ENCODE data around the gene NUP42. TPM values are rescaled to one million over a fixed set of nuclear protein-coding genes. Genes with fewer than 3 reads are reported as not detected.
A peak's percentile ranks its signal among the peaks of the same experiment; 100 is the strongest.

NUP42 gene
- total RNA-seq, 2 donors from 2014 or later, result 24.7 to 48.1 TPM

GRCh38 chr7:23235813-23236221, 54.0 kb downstream of the NUP42 start:
- H3K9me3 Mint-ChIP-seq, result no peaks in the 10 kb centered on the region
- H3K4me1 Mint-ChIP-seq, result no peaks in the 10 kb centered on the region
- ATAC-seq (replicated peaks), result no peak
- H3K36me3 Mint-ChIP-seq (ENCODE audit: low read depth), result no peaks in the 10 kb centered on the region
- no peaks in the 10 kb centered on the region for H3K27me3 Mint-ChIP-seq
- no peak overlapping the region for H3K4me3 Mint-ChIP-seq
- H3K27ac Mint-ChIP-seq, result no peak overlapping the region

GRCh38 chr7:23237000-23237399, 55.2 kb downstream of the NUP42 start:
- ATAC-seq (replicated peaks), result no peak
- Mint-ChIP-seq H3K4me3 (no peak overlapping the region), H3K27ac (no peak overlapping the region), H3K27me3 (no peaks in the 10 kb centered on the region), H3K4me1 (no peaks in the 10 kb centered on the region), H3K9me3 (no peaks in the 10 kb centered on the region), H3K36me3 (ENCODE audit: low read depth) (no peaks in the 10 kb centered on the region)

GRCh38 chr7:23238983-23239652, 57.3 kb downstream of the NUP42 start:
- Mint-ChIP-seq H3K27me3 (peaks cover 7% of the 10 kb centered on the region), H3K4me1 (no peaks in the 10 kb centered on the region), H3K9me3 (no peaks in the 10 kb centered on the region), H3K4me3 (no peak overlapping the region), H3K36me3 (ENCODE audit: low read depth) (no peaks in the 10 kb centered on the region), H3K27ac (no peak overlapping the region)
- ATAC-seq (replicated peaks), result no peak

- no peak for ATAC-seq (replicated peaks)
- Mint-ChIP-seq H3K9me3 (no peaks in the 10 kb centered on the region), H3K27ac (no peak overlapping the region)
Measured at GRCh38 chr7:23239698-23240097, 57.9 kb downstream of the NUP42 start.

GRCh38 chr7:23242321-23242720, 60.5 kb downstream of the NUP42 start:
- peaks cover 29% of the 10 kb centered on the region for H3K27me3 Mint-ChIP-seq
- H3K9me3 Mint-ChIP-seq, result no peaks in the 10 kb centered on the region
- ATAC-seq (replicated peaks), result peak; percentile 70
- H3K4me1 Mint-ChIP-seq, result no peaks in the 10 kb centered on the region
- no peaks in the 10 kb centered on the region for H3K36me3 Mint-ChIP-seq (ENCODE audit: low read depth)
- no peak overlapping the region for H3K27ac Mint-ChIP-seq
- no peak overlapping the region for H3K4me3 Mint-ChIP-seq

More at GRCh38 chr7:23239698-23240097, 57.9 kb downstream of the NUP42 start:
- Mint-ChIP-seq H3K27me3 (peaks cover 13% of the 10 kb centered on the region), H3K36me3 (ENCODE audit: low read depth) (no peaks in the 10 kb centered on the region), H3K4me3 (no peak overlapping the region), H3K4me1 (no peaks in the 10 kb centered on the region)

GRCh38 chr7:23242935-23243334, 61.1 kb downstream of the NUP42 start:
- H3K4me1 Mint-ChIP-seq, result no peaks in the 10 kb centered on the region
- H3K36me3 Mint-ChIP-seq (ENCODE audit: low read depth), result no peaks in the 10 kb centered on the region
- no peak overlapping the region for H3K27ac Mint-ChIP-seq
- no peak for ATAC-seq (replicated peaks)
- H3K27me3 Mint-ChIP-seq, result peaks cover 31% of the 10 kb centered on the region
- H3K9me3 Mint-ChIP-seq, result no peaks in the 10 kb centered on the region
- no peak overlapping the region for H3K4me3 Mint-ChIP-seq

GRCh38 chr7:23246555-23246954, 64.7 kb downstream of the NUP42 start, which contains the start of gene GPNMB:
TSS of gene GPNMB (plus strand) at chr7:23246775. CDS start at chr7:23246858, 83 bp downstream.
- no peak for ATAC-seq (replicated peaks)
- Mint-ChIP-seq H3K27ac (no peak within 1 kb of the TSS), H3K4me1 (no peaks in the 10 kb centered on the region), H3K36me3 (ENCODE audit: low read depth) (no peaks in the 10 kb centered on the region), H3K27me3 (peaks cover 57% of the 10 kb centered on the region), H3K4me3 (no peak within 1 kb of the TSS), H3K9me3 (peaks cover 4% of the 10 kb centered on the region)

GRCh38 chr7:23247046-23247602, 65.3 kb downstream of the NUP42 start:
- H3K4me1 Mint-ChIP-seq, result no peaks in the 10 kb centered on the region
- no peak overlapping the region for H3K27ac Mint-ChIP-seq
- no peak overlapping the region for H3K4me3 Mint-ChIP-seq
- ATAC-seq (replicated peaks), result no peak
- H3K9me3 Mint-ChIP-seq, result peaks cover 8% of the 10 kb centered on the region
- H3K36me3 Mint-ChIP-seq (ENCODE audit: low read depth), result no peaks in the 10 kb centered on the region
- H3K27me3 Mint-ChIP-seq, result peaks cover 63% of the 10 kb centered on the region

GRCh38 chr7:23247603-23248335, 65.9 kb downstream of the NUP42 start:
- no peak for ATAC-seq (replicated peaks)
- H3K27ac Mint-ChIP-seq, result no peak overlapping the region
- peak overlapping the region; percentile 13 for H3K4me3 Mint-ChIP-seq
- no peaks in the 10 kb centered on the region for H3K36me3 Mint-ChIP-seq (ENCODE audit: low read depth)
- no peaks in the 10 kb centered on the region for H3K4me1 Mint-ChIP-seq
- H3K27me3 Mint-ChIP-seq, result peaks cover 62% of the 10 kb centered on the region
- H3K9me3 Mint-ChIP-seq, result peaks cover 8% of the 10 kb centered on the region

GRCh38 chr7:23249486-23249885, 67.6 kb downstream of the NUP42 start:
- Mint-ChIP-seq H3K36me3 (ENCODE audit: low read depth) (no peaks in the 10 kb centered on the region), H3K9me3 (peaks cover 8% of the 10 kb centered on the region), H3K27ac (no peak overlapping the region), H3K4me1 (no peaks in the 10 kb centered on the region), H3K4me3 (no peak overlapping the region), H3K27me3 (peaks cover 62% of the 10 kb centered on the region)
- no peak for ATAC-seq (replicated peaks)

Other genes with a start within 250 kb of the NUP42 start
- 10 to 100 TPM; 20.2 to 41.1 TPM for gene HYCC1, start 167.9 kb upstream of the NUP42 start, total RNA-seq
- 10 to 100 TPM; 15.0 to 19.4 TPM for gene KLHL7, start 76.3 kb upstream of the NUP42 start, total RNA-seq
- 1 to 10 TPM; 1.3 to 3.2 TPM for gene GPNMB, start 64.7 kb downstream of the NUP42 start, total RNA-seq
- gene MALSU1, start 117.3 kb downstream of the NUP42 start, total RNA-seq, result 10 to 100 TPM; 60.2 to 84.3 TPM

Data from activated T-helper 17 cell treated with anti-CD3 and anti-CD28 coated beads, Interleukin-2, amount 50 U/mL, for 72 hours (primary cell).